ENCODE results near the gene FAR2.

DNA sequence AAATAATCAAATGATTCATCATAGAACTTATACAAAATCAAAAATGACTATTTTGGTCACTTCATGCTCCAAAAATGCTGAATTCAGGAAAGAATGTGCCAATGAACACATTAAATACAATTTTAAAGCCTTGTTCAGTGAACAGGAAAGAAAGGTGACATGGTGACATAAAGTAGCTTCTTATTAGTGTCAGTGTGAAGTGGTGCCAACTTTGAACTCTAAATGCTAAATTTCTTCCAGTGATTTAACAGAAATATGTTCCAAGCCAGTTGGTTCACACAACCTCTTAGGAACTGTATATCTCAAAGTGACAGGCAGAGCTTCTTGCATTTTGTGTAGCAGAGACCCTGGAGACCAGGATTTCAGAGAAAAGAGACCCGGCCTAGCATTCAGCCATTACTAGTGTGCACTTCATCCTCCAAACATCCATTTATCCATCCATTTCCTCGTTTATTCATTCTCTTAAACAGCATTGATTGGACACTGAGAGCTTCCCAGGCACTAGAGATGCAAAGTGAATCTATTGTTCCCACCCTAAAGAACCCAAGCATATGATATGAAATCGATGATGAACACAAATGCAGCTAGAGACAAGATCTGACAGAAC, 95.2 kb downstream of the FAR2 start:
- TF ChIP-seq POLR2AphosphoS5 (IDR thresholded peaks at IDR 0.05), result no peak
- TF ChIP-seq, protein P1, sequence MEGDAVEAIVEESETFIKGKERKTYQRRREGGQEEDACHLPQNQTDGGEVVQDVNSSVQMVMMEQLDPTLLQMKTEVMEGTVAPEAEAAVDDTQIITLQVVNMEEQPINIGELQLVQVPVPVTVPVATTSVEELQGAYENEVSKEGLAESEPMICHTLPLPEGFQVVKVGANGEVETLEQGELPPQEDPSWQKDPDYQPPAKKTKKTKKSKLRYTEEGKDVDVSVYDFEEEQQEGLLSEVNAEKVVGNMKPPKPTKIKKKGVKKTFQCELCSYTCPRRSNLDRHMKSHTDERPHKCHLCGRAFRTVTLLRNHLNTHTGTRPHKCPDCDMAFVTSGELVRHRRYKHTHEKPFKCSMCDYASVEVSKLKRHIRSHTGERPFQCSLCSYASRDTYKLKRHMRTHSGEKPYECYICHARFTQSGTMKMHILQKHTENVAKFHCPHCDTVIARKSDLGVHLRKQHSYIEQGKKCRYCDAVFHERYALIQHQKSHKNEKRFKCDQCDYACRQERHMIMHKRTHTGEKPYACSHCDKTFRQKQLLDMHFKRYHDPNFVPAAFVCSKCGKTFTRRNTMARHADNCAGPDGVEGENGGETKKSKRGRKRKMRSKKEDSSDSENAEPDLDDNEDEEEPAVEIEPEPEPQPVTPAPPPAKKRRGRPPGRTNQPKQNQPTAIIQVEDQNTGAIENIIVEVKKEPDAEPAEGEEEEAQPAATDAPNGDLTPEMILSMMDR (IDR thresholded peaks at IDR 0.05), result no peak
- TF ChIP-seq POLR2A (IDR thresholded peaks at IDR 0.05), result no peak
- TF ChIP-seq EP300 (IDR thresholded peaks at IDR 0.05), result no peak

Measured in upper lobe of left lung (tissue), 4 donors.